Thyroid gland (tissue), 4 donors: ENCODE measurements around the gene HRC.

ENCODE experiments used
- CTCF ChIP-seq, 6 experiments: fragments of 200-600 bp in 3 of 6; fragments of 450-650 bp in 3 of 6; sonication (generic) in 3 of 6; IDR thresholded peaks; one replicate each; pipeline ENCODE4 v1.5.1; 2016 to 2019; ENCODE audit warnings: antibody characterized with exemption in 6 of 6, mild to moderate bottlenecking in 2 of 6, inconsistent platforms in 1 of 6, moderate library complexity in 1 of 6
- POLR2A ChIP-seq, 2 donors: fragments of 450-650 bp; IDR thresholded peaks; one replicate each; pipeline ENCODE4 v1.6.1; 2017; ENCODE audit warnings: antibody characterized with exemption in 2 of 2, mild to moderate bottlenecking in 2 of 2, moderate library complexity in 1 of 2

- no peak for TF ChIP-seq CTCF (IDR thresholded peaks at IDR 0.05)
- TF ChIP-seq POLR2A (IDR thresholded peaks at IDR 0.05), result no peak
Observed at GRCh38 chr19:49201042-49201441, 45.8 kb upstream of the HRC start.
